Ishikawa (cell line): ENCODE results near the gene CEP104.

ENCODE experiments used
- CEBPB ChIP-seq: IDR thresholded peaks from 2 replicates; pipeline ENCODE4 v1.6.1; 2012
- CREB1 ChIP-seq: IDR thresholded peaks from 2 replicates; pipeline ENCODE4 v1.6.1; 2012; ENCODE audit warnings: low read depth
- EGR1 ChIP-seq: IDR thresholded peaks from 2 replicates; pipeline ENCODE4 v1.6.1; 2012
- EP300 ChIP-seq: IDR thresholded peaks from 2 replicates; pipeline ENCODE4 v1.6.1; 2012; ENCODE audit warnings: borderline replicate concordance
- FOXM1 ChIP-seq: IDR thresholded peaks from 2 replicates; pipeline ENCODE4 v1.6.1; 2012; ENCODE audit warnings: low read depth, borderline replicate concordance
- MAX ChIP-seq: IDR thresholded peaks from 2 replicates; pipeline ENCODE4 v1.6.1; 2012
- RAD21 ChIP-seq: IDR thresholded peaks from 2 replicates; pipeline ENCODE4 v1.6.1; 2012; ENCODE audit warnings: low read depth
- REST ChIP-seq: IDR thresholded peaks from 2 replicates; pipeline ENCODE4 v1.6.1; 2012; ENCODE audit warnings: low read depth, mild to moderate bottlenecking
- TAF1 ChIP-seq: IDR thresholded peaks from 2 replicates; pipeline ENCODE4 v1.6.1; 2012; ENCODE audit warnings: low read depth, mild to moderate bottlenecking
- TCF12 ChIP-seq: IDR thresholded peaks from 2 replicates; pipeline ENCODE4 v1.6.1; 2012; ENCODE audit warnings: low read depth
- TEAD4 ChIP-seq: IDR thresholded peaks from 2 replicates; pipeline ENCODE4 v1.6.1; 2012
- USF1 ChIP-seq: IDR thresholded peaks from 2 replicates; pipeline ENCODE4 v1.6.1; 2012
- YY1 ChIP-seq: IDR thresholded peaks from 2 replicates; pipeline ENCODE4 v1.6.1; 2012; ENCODE audit warnings: low read depth
- ZBTB7A ChIP-seq: IDR thresholded peaks from 2 replicates; pipeline ENCODE4 v1.6.1; 2012; ENCODE audit warnings: low read depth

- no peak for TF ChIP-seq TCF12
- TF ChIP-seq REST, result no peak
- TF ChIP-seq MAX, result no peak
- no peak for TF ChIP-seq EP300
- no peak for TF ChIP-seq TAF1
- no peak for TF ChIP-seq EGR1
- TF ChIP-seq FOXM1, result no peak
- no peak for TF ChIP-seq TEAD4
- TF ChIP-seq CEBPB, result no peak
- TF ChIP-seq CREB1, result no peak
- no peak for TF ChIP-seq USF1
- no peak for TF ChIP-seq RAD21
- TF ChIP-seq YY1, result no peak
- TF ChIP-seq ZBTB7A, result no peak
These were observed 37.7 kb upstream of the CEP104 start for GRCh38 chr1:3894626-3895278.
